HCT116 (cell line): ENCODE measurements around the gene MATR3.

Source experiments
- EZH2 ChIP-seq: fragments of 200-600 bp; sonication (generic); IDR thresholded peaks from 2 replicates; pipeline ENCODE4 v1.6.1; 2017; ENCODE audit warnings: antibody characterized with exemption, mixed run types
- EZH2phosphoT487 ChIP-seq: fragments of 200-600 bp; IDR thresholded peaks from 2 replicates; pipeline ENCODE4 v1.6.1; 2018; ENCODE audit warnings: antibody characterized with exemption, borderline replicate concordance
- POLR2A ChIP-seq: IDR thresholded peaks from 2 replicates; pipeline ENCODE4 v1.7.0; 2011; ENCODE audit warnings: borderline replicate concordance; ENCODE audit not compliant: insufficient read depth, insufficient read length; ENCODE audit errors: extremely low read depth
- POLR2AphosphoS5 ChIP-seq: IDR thresholded peaks from 2 replicates; pipeline ENCODE4 v1.6.1; 2011; ENCODE audit warnings: mild to moderate bottlenecking, low read depth, low read length, moderate library complexity
- YY1 ChIP-seq: IDR thresholded peaks from 2 replicates; pipeline ENCODE4 v1.6.1; 2011; ENCODE audit warnings: low read length, low read depth, moderate library complexity, mild to moderate bottlenecking; ENCODE audit not compliant: insufficient replicate concordance; ENCODE audit errors: extremely low read depth
- ZNF274 ChIP-seq: fragments of 200-500 bp; sonication (Bioruptor generic); IDR thresholded peaks from 2 replicates; pipeline ENCODE4 v1.6.1; 2014; ENCODE audit warnings: mild to moderate bottlenecking, low read depth, low read length, inconsistent platforms
- TF ChIP-seq, protein P1 (sequence below), 3 experiments: fragments of 200-600 bp in 1 of 3; sonication (generic) in 1 of 3; IDR thresholded peaks in 2 of 3; conservative IDR thresholded peaks in 1 of 3; 2 replicates each; pipeline ENCODE4 v1.5.1; 2012 to 2017; ENCODE audit warnings: low read depth in 2 of 3, low read length in 2 of 3, antibody characterized with exemption in 1 of 3, borderline replicate concordance in 1 of 3, control low read depth in 1 of 3, mild to moderate bottlenecking in 1 of 3, mixed read lengths in 1 of 3, mixed run types in 1 of 3, moderate library complexity in 1 of 3; ENCODE audit not compliant: insufficient read depth in 1 of 3
- TF ChIP-seq, protein P2 (sequence below): IDR thresholded peaks from 2 replicates; pipeline ENCODE4 v1.6.1; 2012

DNA sequence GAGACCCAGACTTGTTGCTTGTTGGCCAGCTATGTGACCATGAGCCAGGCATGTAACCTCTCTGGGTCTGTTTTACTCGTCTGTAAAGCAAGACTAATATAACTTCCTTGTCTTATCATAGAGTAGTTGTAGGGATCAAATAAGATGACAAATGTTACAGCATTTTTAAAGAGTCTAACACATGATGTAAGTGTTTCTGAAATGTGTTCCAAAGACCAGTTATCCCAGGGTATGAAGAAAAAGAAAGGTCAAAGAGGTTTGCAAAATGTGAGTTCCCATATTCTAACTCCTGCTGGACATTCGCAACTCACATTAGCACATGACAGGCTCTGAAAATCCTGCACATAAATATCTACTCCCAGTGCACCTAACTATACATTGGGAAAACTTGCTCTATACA lies 28.5 kb upstream of the MATR3 start:
- TF ChIP-seq POLR2AphosphoS5, result no peak
- TF ChIP-seq, protein P1, sequence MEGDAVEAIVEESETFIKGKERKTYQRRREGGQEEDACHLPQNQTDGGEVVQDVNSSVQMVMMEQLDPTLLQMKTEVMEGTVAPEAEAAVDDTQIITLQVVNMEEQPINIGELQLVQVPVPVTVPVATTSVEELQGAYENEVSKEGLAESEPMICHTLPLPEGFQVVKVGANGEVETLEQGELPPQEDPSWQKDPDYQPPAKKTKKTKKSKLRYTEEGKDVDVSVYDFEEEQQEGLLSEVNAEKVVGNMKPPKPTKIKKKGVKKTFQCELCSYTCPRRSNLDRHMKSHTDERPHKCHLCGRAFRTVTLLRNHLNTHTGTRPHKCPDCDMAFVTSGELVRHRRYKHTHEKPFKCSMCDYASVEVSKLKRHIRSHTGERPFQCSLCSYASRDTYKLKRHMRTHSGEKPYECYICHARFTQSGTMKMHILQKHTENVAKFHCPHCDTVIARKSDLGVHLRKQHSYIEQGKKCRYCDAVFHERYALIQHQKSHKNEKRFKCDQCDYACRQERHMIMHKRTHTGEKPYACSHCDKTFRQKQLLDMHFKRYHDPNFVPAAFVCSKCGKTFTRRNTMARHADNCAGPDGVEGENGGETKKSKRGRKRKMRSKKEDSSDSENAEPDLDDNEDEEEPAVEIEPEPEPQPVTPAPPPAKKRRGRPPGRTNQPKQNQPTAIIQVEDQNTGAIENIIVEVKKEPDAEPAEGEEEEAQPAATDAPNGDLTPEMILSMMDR (IDR thresholded peaks at IDR 0.05 in 2 of 3, conservative IDR thresholded peaks at IDR 0.05 in 1 of 3; ENCODE audit: borderline replicate concordance in 1 of 3, insufficient read depth in 1 of 3, low read depth in 2 of 3, low read length in 2 of 3), result no peak
- TF ChIP-seq EZH2phosphoT487, result no peak
- no peak for TF ChIP-seq ZNF274
- TF ChIP-seq YY1, result no peak
- TF ChIP-seq, protein P2, sequence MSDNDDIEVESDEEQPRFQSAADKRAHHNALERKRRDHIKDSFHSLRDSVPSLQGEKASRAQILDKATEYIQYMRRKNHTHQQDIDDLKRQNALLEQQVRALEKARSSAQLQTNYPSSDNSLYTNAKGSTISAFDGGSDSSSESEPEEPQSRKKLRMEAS, result no peak
- TF ChIP-seq POLR2A, result no peak
- TF ChIP-seq EZH2, result no peak
